H1 (cell line): ENCODE measurements around the gene RERE. TPM values are rescaled to one million over a fixed set of nuclear protein-coding genes. Genes with fewer than 3 reads are reported as not detected.

ENCODE experiments used
- CTCF ChIA-PET: fragments of 300-600 bp; sonication (Branson Sonifier 250); formaldehyde crosslinking; loops from one replicate; lab custom pipeline; 2021; ENCODE audit not compliant: partially characterized antibody; lab: Charles Lee
- POLR2A ChIA-PET: fragments of 300-600 bp; sonication (Branson Sonifier 250); formaldehyde crosslinking; loops from one replicate; lab custom pipeline; 2021; ENCODE audit warnings: inconsistent platforms; ENCODE audit not compliant: partially characterized antibody; lab: Charles Lee
- DNase-seq, 2 experiments: peaks; one replicate each; pipeline versions ENCODE4 v3.0.0 to v3.0.0-alpha.2; 2010 to 2022; ENCODE audit warnings: low spot score in 2 of 2, low read depth in 1 of 2, mixed read lengths in 1 of 2
- FAIRE-seq: peaks from 2 replicates; lab custom pipeline; 2011; peaks lifted over from hg19 to GRCh38; lab: Jason Lieb, UNC
- H2AFZ ChIP-seq: 2 replicates; pipeline ENCODE4 v1.8.1; 2012; ENCODE audit warnings: low read length, inconsistent platforms
- H2AK5ac ChIP-seq: 2 replicates; pipeline ENCODE4 v1.6.1; 2013; ENCODE audit warnings: low read depth, low read length
- H2BK120ac ChIP-seq: replicated peaks from 2 replicates; pipeline ENCODE3; 2013; ENCODE audit warnings: low read depth, low read length, inconsistent platforms
- H2BK12ac ChIP-seq: 2 replicates; pipeline ENCODE4 v1.6.1; 2013; ENCODE audit warnings: low read depth, low read length
- H2BK15ac ChIP-seq: 2 replicates; pipeline ENCODE4 v1.6.1; 2013; ENCODE audit warnings: low read length
- H2BK20ac ChIP-seq: 2 replicates; pipeline ENCODE4 v1.6.1; 2013; ENCODE audit warnings: low read length
- H2BK5ac ChIP-seq: 2 replicates; pipeline ENCODE4 v1.6.1; 2013; ENCODE audit warnings: low read depth, low read length
- H3K14ac ChIP-seq: 2 replicates; pipeline ENCODE4 v1.6.1; 2013; ENCODE audit warnings: inconsistent platforms; ENCODE audit not compliant: insufficient read length
- H3K18ac ChIP-seq: 2 replicates; pipeline ENCODE4 v1.6.1; 2013; ENCODE audit warnings: low read length; ENCODE audit errors: extremely low read depth
- H3K23ac ChIP-seq: 2 replicates; pipeline ENCODE4 v1.6.1; 2013; ENCODE audit warnings: inconsistent platforms; ENCODE audit not compliant: insufficient read length
- H3K23me2 ChIP-seq: 2 replicates; pipeline ENCODE4 v1.6.1; 2013; ENCODE audit warnings: low read depth, low read length
- H3K27ac ChIP-seq: 2 replicates; pipeline ENCODE4 v1.6.1; 2011; ENCODE audit warnings: low read depth, low read length, inconsistent platforms
- H3K27me3 ChIP-seq, 4 experiments: replicated peaks in 1 of 4; 1 replicate in 1 of 4; 2 replicates in 3 of 4; pipeline versions ENCODE4 v1.6.1 to v1.8.1; 2011 to 2013; ENCODE audit warnings: low read length in 3 of 4, mild to moderate bottlenecking in 3 of 4, inconsistent platforms in 2 of 4, mixed read lengths in 2 of 4, moderate library complexity in 1 of 4; ENCODE audit not compliant: control insufficient read depth in 3 of 4, insufficient read depth in 3 of 4; ENCODE audit errors: extremely low read depth in 1 of 4
- H3K36me3 ChIP-seq, 4 experiments: 2 replicates each; pipeline versions ENCODE4 v1.6.1 to v1.8.1; 2011 to 2013; ENCODE audit warnings: mild to moderate bottlenecking in 4 of 4, low read length in 3 of 4, moderate library complexity in 2 of 4, control low read depth in 1 of 4, inconsistent platforms in 1 of 4; ENCODE audit not compliant: insufficient read depth in 4 of 4, control insufficient read depth in 2 of 4
- H3K4ac ChIP-seq: replicated peaks from 2 replicates; pipeline ENCODE3; 2013; ENCODE audit warnings: low read length, low read depth, mixed read lengths, inconsistent platforms; ENCODE audit not compliant: insufficient read length
- H3K4me1 ChIP-seq, 4 experiments: replicated peaks in 1 of 4; 1 replicate in 1 of 4; 2 replicates in 3 of 4; pipeline versions ENCODE4 v1.6.1 to v1.8.1; 2011 to 2013; ENCODE audit warnings: low read length in 3 of 4, inconsistent platforms in 2 of 4, mixed read lengths in 1 of 4; ENCODE audit not compliant: insufficient read depth in 4 of 4, control insufficient read depth in 3 of 4
- H3K4me2 ChIP-seq, 2 experiments: 2 replicates each; pipeline versions ENCODE4 v1.6.1 to v1.8.1; 2011 to 2013; ENCODE audit warnings: low read depth in 2 of 2, low read length in 2 of 2, control low read depth in 1 of 2, inconsistent platforms in 1 of 2, mild to moderate bottlenecking in 1 of 2; ENCODE audit not compliant: insufficient read depth in 1 of 2
- H3K4me3 ChIP-seq, 4 experiments: fragments of 200-600, 300-600 bp in 1 of 4; sonication (generic), shearing (Covaris generic), sonication (Bioruptor Twin) in 1 of 4; 2 replicates each; pipeline versions ENCODE4 v1.5.1 to v1.8.1; 2011 to 2016; ENCODE audit warnings: low read length in 4 of 4, low read depth in 3 of 4, control low read depth in 2 of 4, inconsistent platforms in 2 of 4, mild to moderate bottlenecking in 2 of 4, mixed read lengths in 1 of 4, moderate library complexity in 1 of 4; ENCODE audit not compliant: insufficient read depth in 2 of 4; ENCODE audit errors: extremely low read depth in 1 of 4
- H3K56ac ChIP-seq: replicated peaks from 2 replicates; pipeline ENCODE3; 2013; ENCODE audit warnings: low read depth, mild to moderate bottlenecking, mixed read lengths, low read length, inconsistent platforms; ENCODE audit not compliant: insufficient read length
- H3K79me1 ChIP-seq: 2 replicates; pipeline ENCODE4 v1.6.1; 2013; ENCODE audit warnings: low read depth, low read length, control low read depth
- H3K79me2 ChIP-seq, 2 experiments: 2 replicates each; pipeline versions ENCODE4 v1.6.1 to v1.8.1; 2012 to 2013; ENCODE audit warnings: low read length in 2 of 2, mild to moderate bottlenecking in 2 of 2, inconsistent platforms in 1 of 2; ENCODE audit not compliant: insufficient read depth in 2 of 2, control insufficient read depth in 1 of 2
- H3K9ac ChIP-seq, 4 experiments: replicated peaks in 1 of 4; 1 replicate in 1 of 4; 2 replicates in 3 of 4; pipeline versions ENCODE4 v1.6.1 to v1.8.1; 2011 to 2013; ENCODE audit warnings: low read depth in 3 of 4, low read length in 3 of 4, control low read depth in 2 of 4, mild to moderate bottlenecking in 2 of 4, moderate library complexity in 2 of 4, inconsistent platforms in 1 of 4; ENCODE audit errors: extremely low read depth in 1 of 4
- H3K9me3 ChIP-seq, 2 experiments: 2 replicates each; pipeline versions ENCODE4 v1.6.1 to v1.8.1; 2012 to 2013; ENCODE audit warnings: mild to moderate bottlenecking in 2 of 2, moderate library complexity in 2 of 2, control low read depth in 1 of 2, inconsistent platforms in 1 of 2, low read depth in 1 of 2, low read length in 1 of 2, mixed read lengths in 1 of 2; ENCODE audit not compliant: insufficient read depth in 2 of 2
- H4K20me1 ChIP-seq, 2 experiments: replicated peaks in 1 of 2; 2 replicates each; pipeline versions ENCODE3 to v1.8.1; 2011 to 2013; ENCODE audit warnings: inconsistent platforms in 2 of 2, low read length in 2 of 2, mild to moderate bottlenecking in 1 of 2; ENCODE audit not compliant: insufficient read depth in 2 of 2, control insufficient read depth in 1 of 2
- H4K5ac ChIP-seq: 2 replicates; pipeline ENCODE4 v1.6.1; 2013; ENCODE audit warnings: low read length, low read depth, mixed read lengths, inconsistent platforms; ENCODE audit not compliant: insufficient read length
- H4K8ac ChIP-seq: 2 replicates; pipeline ENCODE4 v1.8.0; 2013; ENCODE audit warnings: mild to moderate bottlenecking, moderate library complexity, low read length, inconsistent platforms; ENCODE audit not compliant: insufficient read depth; ENCODE audit errors: extremely low read depth
- H4K91ac ChIP-seq: replicated peaks from 2 replicates; pipeline ENCODE3; 2013; ENCODE audit warnings: low read length, mixed read lengths, inconsistent platforms; ENCODE audit not compliant: insufficient read length
- ASH2L ChIP-seq: fragments of 200-600, 300-600 bp; sonication (generic); IDR thresholded peaks from one replicate; pipeline ENCODE4 v1.7.1; 2017; ENCODE audit warnings: low read length
- CBX8 ChIP-seq: fragments of 300-800, 300-1000 bp; sonication (generic); IDR thresholded peaks from 2 replicates; pipeline ENCODE4 v1.7.1; 2016; ENCODE audit warnings: low read depth, low read length, borderline replicate concordance
- CHD2 ChIP-seq: IDR thresholded peaks from 2 replicates; pipeline ENCODE4 v1.6.1; 2012; ENCODE audit warnings: low read length, improper control_type of control experiment
- SAP30 ChIP-seq: fragments of 300-600 bp; sonication (generic); IDR thresholded peaks from 2 replicates; pipeline ENCODE4 v1.7.1; 2012; ENCODE audit warnings: low read length, moderate library complexity, mild to moderate bottlenecking, inconsistent platforms; ENCODE audit not compliant: insufficient read depth, insufficient replicate concordance
- TBP ChIP-seq: IDR thresholded peaks from 2 replicates; pipeline ENCODE4 v1.6.1; 2011; ENCODE audit warnings: low read depth, low read length, improper control_type of control experiment
- ZNF274 ChIP-seq: IDR thresholded peaks from 2 replicates; pipeline ENCODE4 v1.7.0; 2012; ENCODE audit warnings: low read length, borderline replicate concordance; ENCODE audit errors: extremely low read depth
- WGBS, 2 experiments: shearing (Covaris generic) in 1 of 2; methylation state at CpG; one replicate each; pipeline versions ENCODE4 v1.1.6 to v1.1.7; 2013 to 2015; ENCODE audit warnings: low lambda C conversion rate in 2 of 2, mixed read lengths in 2 of 2, inconsistent platforms in 1 of 2, low coverage in 1 of 2, missing lambda C conversion rate in 1 of 2; ENCODE audit not compliant: insufficient replicate concordance in 2 of 2, insufficient coverage in 1 of 2, insufficient read length in 1 of 2; ENCODE audit errors: extremely low coverage in 1 of 2, missing lambda C conversion rate in 1 of 2; 5-methylcytosine and 5-hydroxymethylcytosine counted together
- polyA plus RNA-seq, 7 experiments: library from polyadenylated mRNA; depleted of rRNA in 3 of 7; stranded (reverse) in 5 of 7; unstranded in 2 of 7; fragments of >200 nt in 5 of 7; fragments of 200-250 nt in 2 of 7; gene quantifications; 1 replicate in 5 of 7; 2 replicates in 1 of 7; 4 replicates in 1 of 7; pipeline versions ENCODE4 v1.2.1 to v1.2.3, GENCODE V29; 2011 to 2013; ENCODE audit warnings: missing spikeins in 2 of 7, mixed read lengths in 2 of 7
- total RNA-seq: library from RNA; stranded (reverse); fragmentation: NEBNext Ultra II Directional; extraction: Animal tissue kit (Norgen Biotek cat#: 25700); gene quantifications from 2 replicates; pipeline ENCODE4 v1.2.1, GENCODE V29; 2021

RERE gene
- total and polyA plus RNA-seq, 2 of the 8 experiments (the other 6 are each of a cell fraction or from before 2014, with no cell fraction given) = 15.3 to 142 TPM

- no peaks in the 10 kb centered on the region for H3K9me3 ChIP-seq
- no peak for TF ChIP-seq CHD2
- TF ChIP-seq TBP = no peak
- TF ChIP-seq ZNF274 = no peak
- no peak for TF ChIP-seq CBX8
- no peak for TF ChIP-seq ASH2L
- TF ChIP-seq SAP30 = no peak
Observed at GRCh38 chr1:8434101-8434500, 383.3 kb downstream of the RERE start.

More at GRCh38 chr1:8434101-8434500, 383.3 kb downstream of the RERE start:
- Histone ChIP-seq H3K56ac (no peak overlapping the region), H3K79me1 (no peaks in the 10 kb centered on the region; the same call in 1 of the 2 replicates), H3K9ac (no peak overlapping the region), H3K36me3 (no peaks in the 10 kb centered on the region), H3K23ac (no peak overlapping the region), H3K27ac (no peak overlapping the region), H2BK5ac (no peak overlapping the region), H2AK5ac (no peak overlapping the region; the same call in 1 of the 2 replicates), H4K8ac (no peak overlapping the region), H2BK120ac (no peak overlapping the region), H3K23me2 (no peaks in the 10 kb centered on the region), H4K5ac (no peak overlapping the region), H2AFZ (no peak overlapping the region), H3K27me3 (no peaks in the 10 kb centered on the region), H2BK12ac (no peak overlapping the region), H3K4me1 (peaks cover 1 to 19% (median 13%) of the 10 kb centered on the region in 4 experiments), H3K79me2 (peaks cover 0 to 66% of the 10 kb centered on the region in 2 experiments; a peak in 2 of 4 replicates), H2BK15ac (no peak overlapping the region), H3K4me3 (no peak overlapping the region), H3K14ac (no peak overlapping the region), H3K4ac (no peak overlapping the region), H2BK20ac (no peak overlapping the region), H3K18ac (no peak overlapping the region), H4K91ac (no peak overlapping the region), H3K4me2 (no peak overlapping the region), H4K20me1 (peaks cover 2 to 8% of the 10 kb centered on the region in 2 experiments)
- ChIA-PET CTCF (interaction anchor here (1.2 to 11.8 kb wide), 4 partner anchors 10 to 27 kb away, joined by 3 to 88 read pairs (median 3); no protein-coding TSS in a partner anchor), POLR2A (interaction anchor here (1.2 kb wide), 1 partner anchor 8 kb away, joined by 3 read pairs; no protein-coding TSS in a partner anchor)
- WGBS, 2 experiments = 97% methylated on average over 4 of the region's 4 CpGs; no CpG with 5 or more reads in 1 of the 2 experiments
- no peak for DNase-seq
- no peak for FAIRE-seq
